Astrocyte of the cerebellum (primary cell): ENCODE measurements around the gene TNFRSF9.
"Not testable (repeated sequence)": the region's sequence is repeated elsewhere in the genome, so short reads cannot be mapped to it uniquely, and the experiment has no call there.

Experiments
- DNase-seq: peaks from one replicate; pipeline ENCODE4 v3.0.0-alpha.2; 2011; ENCODE audit warnings: low read depth
- H3K4me3 ChIP-seq: 2 replicates; pipeline ENCODE4 v1.5.1; 2011; ENCODE audit warnings: mild to moderate bottlenecking, low read depth, low read length, moderate library complexity
- in situ Hi-C: cut with HindIII; loops from 2 replicates; pipeline ENCODE4 v1.10.0; 2017; ENCODE audit warnings: low sequenced_read_pairs
- TF ChIP-seq, protein P1 (sequence below): IDR thresholded peaks from 2 replicates; pipeline ENCODE4 v1.5.1; 2012; ENCODE audit warnings: low read length, low read depth, moderate library complexity, mild to moderate bottlenecking; ENCODE audit errors: missing control alignments

The TNFRSF9 gene

DNA sequence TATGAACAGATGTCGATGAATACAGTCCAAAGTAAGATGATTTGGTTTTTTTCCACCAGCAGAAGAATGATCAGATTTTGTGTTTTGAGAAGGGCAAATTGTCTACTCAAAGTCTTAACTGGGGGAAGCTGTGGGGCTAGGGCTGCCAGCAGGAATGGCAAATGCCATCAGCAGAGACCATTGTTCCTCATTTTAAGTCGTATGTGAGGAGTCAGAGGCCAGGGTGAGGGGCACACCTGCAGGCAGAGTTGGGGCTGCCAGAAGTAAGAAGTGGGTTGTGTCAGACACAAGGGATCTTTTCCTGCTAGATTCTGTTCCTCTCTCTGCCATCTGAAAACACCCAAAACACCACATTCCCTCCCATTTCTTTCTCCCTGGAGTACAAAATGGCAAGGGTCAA, 29.6 kb upstream of the TNFRSF9 start:
- TF ChIP-seq, protein P1, sequence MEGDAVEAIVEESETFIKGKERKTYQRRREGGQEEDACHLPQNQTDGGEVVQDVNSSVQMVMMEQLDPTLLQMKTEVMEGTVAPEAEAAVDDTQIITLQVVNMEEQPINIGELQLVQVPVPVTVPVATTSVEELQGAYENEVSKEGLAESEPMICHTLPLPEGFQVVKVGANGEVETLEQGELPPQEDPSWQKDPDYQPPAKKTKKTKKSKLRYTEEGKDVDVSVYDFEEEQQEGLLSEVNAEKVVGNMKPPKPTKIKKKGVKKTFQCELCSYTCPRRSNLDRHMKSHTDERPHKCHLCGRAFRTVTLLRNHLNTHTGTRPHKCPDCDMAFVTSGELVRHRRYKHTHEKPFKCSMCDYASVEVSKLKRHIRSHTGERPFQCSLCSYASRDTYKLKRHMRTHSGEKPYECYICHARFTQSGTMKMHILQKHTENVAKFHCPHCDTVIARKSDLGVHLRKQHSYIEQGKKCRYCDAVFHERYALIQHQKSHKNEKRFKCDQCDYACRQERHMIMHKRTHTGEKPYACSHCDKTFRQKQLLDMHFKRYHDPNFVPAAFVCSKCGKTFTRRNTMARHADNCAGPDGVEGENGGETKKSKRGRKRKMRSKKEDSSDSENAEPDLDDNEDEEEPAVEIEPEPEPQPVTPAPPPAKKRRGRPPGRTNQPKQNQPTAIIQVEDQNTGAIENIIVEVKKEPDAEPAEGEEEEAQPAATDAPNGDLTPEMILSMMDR = no peak
- H3K4me3 ChIP-seq = no peak overlapping the region
- in situ Hi-C loops = no loop called here
- DNase-seq = no peak

DNA sequence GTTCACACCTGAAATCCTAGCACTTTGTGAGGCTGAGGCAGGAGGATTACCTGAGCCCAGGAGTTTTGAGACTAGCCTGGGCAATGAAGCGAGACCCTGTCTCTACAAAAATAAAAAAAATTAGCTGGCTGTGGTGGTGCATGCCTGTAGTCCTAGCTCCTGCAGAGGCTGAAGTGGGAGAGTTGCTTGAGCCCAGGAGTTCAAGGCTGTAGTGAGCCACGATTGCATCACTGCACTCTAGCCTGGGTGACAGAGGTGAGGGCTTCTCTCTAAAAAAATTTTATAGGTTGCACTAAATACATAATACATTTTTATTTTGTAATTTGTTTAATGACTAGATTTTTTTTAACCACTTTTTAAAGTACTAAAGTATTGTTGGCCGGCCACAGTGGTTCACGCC, 27.0 kb upstream of the TNFRSF9 start:
- no peak overlapping the region for H3K4me3 ChIP-seq
- in situ Hi-C loops = no loop called here
- DNase-seq = no peak
- TF ChIP-seq, protein P1 = no peak

DNA sequence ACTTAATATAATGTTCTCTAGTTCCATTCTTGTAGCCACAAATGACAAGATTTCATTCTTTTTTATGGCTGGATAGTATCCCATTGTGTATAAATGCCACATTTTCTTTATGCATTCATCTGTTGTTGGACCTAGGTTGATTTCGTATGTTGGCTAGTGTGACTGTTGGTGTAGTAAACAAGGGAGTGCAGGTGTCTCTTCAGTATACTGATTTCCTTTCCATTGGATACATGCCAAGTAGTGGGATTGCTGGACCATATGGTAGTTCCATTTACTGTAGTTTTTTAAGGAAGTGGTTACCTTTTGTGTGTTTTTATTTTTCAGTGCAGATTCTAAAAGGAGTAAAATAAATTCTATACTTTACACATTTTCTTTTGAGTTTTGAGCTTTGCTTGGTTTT, 26.6 kb upstream of the TNFRSF9 start:
- in situ Hi-C loops = no loop called here
- TF ChIP-seq, protein P1 = no peak
- no peak for DNase-seq
- no peak overlapping the region for H3K4me3 ChIP-seq

DNA sequence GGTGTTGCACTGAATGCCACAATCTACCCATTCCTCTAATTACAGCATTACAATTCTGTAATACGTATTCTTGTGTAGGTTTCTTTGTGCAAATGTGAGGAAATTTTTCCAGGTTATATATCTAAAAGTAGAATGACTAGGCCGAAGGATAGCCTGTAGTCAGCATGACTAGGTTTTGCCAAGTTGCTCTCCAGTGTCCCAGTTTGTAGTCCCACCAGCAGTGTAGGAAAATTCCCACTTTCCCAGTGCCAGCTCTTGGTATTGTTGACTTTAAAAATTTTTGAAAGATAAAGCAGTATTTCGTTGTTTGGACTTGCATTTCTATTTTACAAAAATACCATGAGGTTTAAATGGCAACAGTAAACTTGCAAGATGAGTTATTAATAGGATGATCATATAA, 23.8 kb upstream of the TNFRSF9 start:
- DNase-seq = no peak
- TF ChIP-seq, protein P1 = no peak
- in situ Hi-C loops = no loop called here
- no peak overlapping the region for H3K4me3 ChIP-seq

DNA sequence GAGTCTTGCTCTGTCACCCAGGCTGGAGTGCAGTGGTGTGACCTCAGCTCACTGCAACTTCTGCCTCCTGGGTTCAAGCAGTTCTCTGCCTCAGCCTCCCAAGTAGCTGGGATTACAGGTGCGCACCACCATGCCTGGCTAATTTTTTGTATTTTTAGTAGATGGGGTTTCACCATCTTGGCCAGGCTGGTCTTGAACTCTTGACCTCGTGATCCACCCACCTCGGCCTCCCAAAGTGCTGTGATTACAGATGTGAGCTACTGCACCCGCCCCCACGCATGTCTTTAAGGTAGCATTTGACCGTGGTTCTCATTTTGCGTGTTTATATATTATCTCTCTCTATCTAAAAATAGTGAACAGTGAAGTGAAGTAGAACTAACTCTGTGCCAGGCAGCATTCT, 23.2 kb upstream of the TNFRSF9 start:
- DNase-seq, H3K4me3 ChIP-seq: not testable (repeated sequence)

DNA sequence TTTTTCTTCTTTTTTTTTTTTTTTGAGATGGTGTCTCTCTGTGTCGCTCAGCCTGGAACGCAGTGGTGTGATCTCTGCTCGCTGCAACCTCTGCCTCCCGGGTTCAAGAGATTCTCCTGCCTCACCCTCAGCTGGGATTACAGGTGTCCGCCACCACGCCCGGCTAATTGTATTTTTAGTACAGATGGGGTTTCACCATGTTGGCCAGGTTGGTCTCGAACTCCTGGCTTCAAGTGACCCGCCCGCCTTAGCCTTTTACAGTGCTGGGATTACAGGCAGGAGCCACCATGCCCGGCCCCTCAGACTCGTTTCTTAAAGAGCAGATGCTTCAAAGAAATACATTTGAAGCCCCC, 22.7 kb upstream of the TNFRSF9 start:
- DNase-seq, H3K4me3 ChIP-seq, in situ Hi-C loops: not testable (repeated sequence)

More for the DNA sequence above, 23.2 kb upstream of the TNFRSF9 start:
- in situ Hi-C loops = not testable (repeated sequence)

DNA sequence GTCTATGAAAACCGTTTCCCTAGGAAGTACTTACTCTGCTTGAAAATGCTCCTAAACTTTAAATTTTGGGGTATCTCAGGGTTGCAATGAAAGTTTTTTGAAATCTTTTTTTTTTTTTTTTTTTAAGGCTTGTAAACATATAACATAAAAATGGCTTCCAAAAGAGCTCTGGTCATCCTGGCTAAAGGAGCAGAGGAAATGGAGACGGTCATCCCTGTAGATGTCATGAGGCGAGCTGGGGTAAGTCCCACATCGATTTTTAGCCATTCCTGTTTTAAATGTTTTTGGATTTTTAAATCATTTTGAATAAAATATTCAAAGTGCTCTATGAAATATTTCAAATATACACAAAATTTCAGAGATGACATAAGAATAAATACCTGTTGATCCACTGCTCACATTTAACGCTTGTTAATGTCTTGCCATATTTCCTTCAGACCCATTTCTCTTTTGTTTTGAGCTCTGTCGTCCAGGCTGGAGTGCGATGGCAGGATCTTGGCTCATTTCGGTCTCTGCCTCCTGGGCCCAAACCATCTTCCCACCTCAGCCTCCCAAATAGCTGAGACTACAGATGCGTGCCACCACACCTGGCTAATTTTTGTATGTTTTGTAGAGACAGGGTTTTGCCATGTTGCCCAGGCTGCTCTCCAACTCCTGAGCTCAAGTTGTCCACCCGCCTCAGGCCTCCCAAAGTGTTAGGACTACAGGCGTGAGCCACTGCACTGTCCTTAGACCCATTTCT, 22.2 kb upstream of the TNFRSF9 start:
- TF ChIP-seq, protein P1 = no peak
- in situ Hi-C loops = no loop called here
- H3K4me3 ChIP-seq = peak overlapping the region; percentile 61
- no peak for DNase-seq

DNA sequence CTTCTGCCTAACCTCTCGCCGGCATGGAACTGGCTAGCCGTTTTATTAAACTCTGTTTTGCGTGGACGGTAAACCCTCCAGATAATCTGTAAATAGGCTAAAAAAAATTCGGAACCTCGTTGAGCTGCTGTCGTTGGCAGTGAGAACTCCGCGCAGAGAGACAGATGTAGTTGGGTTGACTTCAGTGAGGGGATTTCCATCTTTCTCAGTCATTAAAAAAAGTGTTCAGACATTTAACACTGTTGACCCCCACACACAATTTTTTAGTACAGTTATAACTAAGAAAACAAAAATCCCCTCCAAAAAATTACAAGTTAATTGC, 21.3 kb upstream of the TNFRSF9 start:
- H3K4me3 ChIP-seq = peak overlapping the region; percentile 61
- in situ Hi-C loops = no loop called here
- DNase-seq = no peak
- TF ChIP-seq, protein P1 = no peak
